GM23338 (cell line): ENCODE data around the gene PDE3B. TPM values are rescaled to one million over a fixed set of nuclear protein-coding genes. Genes with fewer than 3 reads are reported as not detected.

Experiments
- ATAC-seq: fragments of 200-7000 bp; cut with Tn5 transposase; 3 replicates; pipeline ENCODE4 v1.9.1; 2020
- DNase-seq: peaks from one replicate; pipeline ENCODE4 v3.0.0-alpha.2; 2015; ENCODE audit warnings: low spot score
- H2AFZ ChIP-seq: fragments of 200-600 bp; sonication (generic); 2 replicates; pipeline ENCODE4 v1.8.0; 2016; ENCODE audit warnings: antibody characterized with exemption, mild to moderate bottlenecking, moderate library complexity
- H3F3A ChIP-seq: fragments of 200-600 bp; sonication (generic); replicated peaks from 2 replicates; pipeline ENCODE4 v1.8.0; 2017; ENCODE audit warnings: antibody characterized with exemption, mixed run types, low read depth
- H3K27ac ChIP-seq: fragments of 200-600 bp; sonication (generic); 2 replicates; pipeline ENCODE4 v1.6.1; 2016; ENCODE audit warnings: low read depth
- H3K27me3 ChIP-seq: fragments of 200-600 bp; sonication (generic); 2 replicates; pipeline ENCODE4 v1.8.0; 2016; ENCODE audit warnings: mild to moderate bottlenecking, mixed run types, moderate library complexity; ENCODE audit not compliant: insufficient read depth
- H3K36me3 ChIP-seq: fragments of 200-600 bp; sonication (generic); 2 replicates; pipeline ENCODE4 v1.8.0; 2016; ENCODE audit warnings: mild to moderate bottlenecking; ENCODE audit not compliant: insufficient read depth
- H3K4me1 ChIP-seq: fragments of 200-600 bp; sonication (generic); 2 replicates; pipeline ENCODE4 v1.8.0; 2016; ENCODE audit warnings: mild to moderate bottlenecking, moderate library complexity; ENCODE audit not compliant: insufficient read depth
- H3K4me2 ChIP-seq: fragments of 200-600 bp; sonication (generic); 2 replicates; pipeline ENCODE4 v1.7.1; 2017; ENCODE audit warnings: mixed run types
- H3K4me3 ChIP-seq: fragments of 200-600 bp; sonication (generic); 2 replicates; pipeline ENCODE4 v1.6.1; 2016; ENCODE audit warnings: mixed run types
- H3K79me2 ChIP-seq: fragments of 200-600 bp; sonication (generic); replicated peaks from 2 replicates; pipeline ENCODE4 v1.8.0; 2017; ENCODE audit warnings: mild to moderate bottlenecking; ENCODE audit not compliant: insufficient read depth
- H3K9me2 ChIP-seq: fragments of 200-600 bp; sonication (generic); 2 replicates; pipeline ENCODE4 v1.8.0; 2017; ENCODE audit not compliant: insufficient read depth
- H4K20me1 ChIP-seq: fragments of 200-600 bp; sonication (generic); replicated peaks from 2 replicates; pipeline ENCODE4 v1.8.0; 2017; ENCODE audit warnings: mild to moderate bottlenecking; ENCODE audit not compliant: insufficient read depth
- H3K27ac Mint-ChIP-seq: 2 replicates; pipeline ENCODE4 v1.8.0; 2020; ENCODE audit warnings: inconsistent platforms, mild to moderate bottlenecking, moderate library complexity, mixed read lengths
- H3K27me3 Mint-ChIP-seq: 3 replicates; pipeline ENCODE4 v1.8.0; 2022; ENCODE audit warnings: low read depth, mild to moderate bottlenecking, moderate library complexity, mixed read lengths, inconsistent platforms; ENCODE audit not compliant: insufficient read depth, poor library complexity
- H3K36me3 Mint-ChIP-seq: 3 replicates; pipeline ENCODE4 v1.8.0; 2021; ENCODE audit warnings: low read depth, mild to moderate bottlenecking, inconsistent platforms, moderate library complexity, mixed read lengths
- H3K4me1 Mint-ChIP-seq: 3 replicates; pipeline ENCODE4 v1.8.0; 2020; ENCODE audit warnings: mild to moderate bottlenecking, inconsistent platforms, mixed read lengths
- H3K4me3 Mint-ChIP-seq: 3 replicates; pipeline ENCODE4 v1.8.0; 2021; ENCODE audit warnings: moderate library complexity, mild to moderate bottlenecking, inconsistent platforms, mixed read lengths
- H3K9me3 Mint-ChIP-seq: 3 replicates; pipeline ENCODE4 v1.8.0; 2020; ENCODE audit warnings: moderate library complexity, mild to moderate bottlenecking, inconsistent platforms, mixed read lengths
- CREB1 ChIP-seq: fragments of 250-450 bp; sonication (Bioruptor Pico); IDR thresholded peaks from 2 replicates; pipeline ENCODE4 v1.5.0; 2020; ENCODE audit warnings: low read depth, mild to moderate bottlenecking, moderate library complexity
- JUNB ChIP-seq: IDR thresholded peaks from one replicate; pipeline ENCODE4 v1.6.1; 2016; ENCODE audit warnings: antibody characterized with exemption; ENCODE audit not compliant: unreplicated experiment
- NANOG ChIP-seq: IDR thresholded peaks from 2 replicates; pipeline ENCODE4 v1.6.1; 2016; ENCODE audit warnings: antibody characterized with exemption, borderline replicate concordance
- ZNF331 ChIP-seq: fragments of 250-450 bp; sonication (Bioruptor Pico); IDR thresholded peaks from 2 replicates; pipeline ENCODE4 v1.5.0; 2020; ENCODE audit warnings: low read depth, mild to moderate bottlenecking, moderate library complexity
- polyA plus RNA-seq: library from polyadenylated mRNA; unstranded; fragments of >200 nt; fragmentation: Nextera tagmentation; extraction: Ambion mirVana; gene quantifications from 2 replicates; pipeline ENCODE4 v1.2.1, GENCODE V29; 2016
- total RNA-seq: library from RNA; depleted of rRNA; stranded (reverse); fragments of >200 nt; shearing (Covaris generic); gene quantifications from 2 replicates; pipeline ENCODE4 v1.2.3, GENCODE V29; 2014
- TF ChIP-seq, protein P1 (sequence below), 2 experiments: fragments of 200-600 bp in 1 of 2; sonication (generic) in 1 of 2; conservative IDR thresholded peaks; 2 replicates each; pipeline versions ENCODE4 v1.5.1 to v1.6.1; 2016 to 2017; ENCODE audit warnings: antibody characterized with exemption in 2 of 2, low read depth in 2 of 2, mild to moderate bottlenecking in 2 of 2, moderate library complexity in 1 of 2
- TF ChIP-seq, protein P2 (sequence below): fragments of 250-450 bp; sonication (Bioruptor Pico); IDR thresholded peaks from 2 replicates; pipeline ENCODE4 v1.5.0; 2020; ENCODE audit warnings: mild to moderate bottlenecking, moderate library complexity
- TF ChIP-seq, protein P3 (sequence below): IDR thresholded peaks from one replicate; pipeline ENCODE4 v1.6.1; 2018; ENCODE audit warnings: antibody characterized with exemption; ENCODE audit not compliant: unreplicated experiment
- TF ChIP-seq, protein P4 (sequence below): IDR thresholded peaks from 2 replicates; pipeline ENCODE4 v1.6.1; 2016; ENCODE audit warnings: antibody characterized with exemption

Gene PDE3B
- total and polyA plus RNA-seq, 2 experiments from 2014 or later = 4.3 to 21.3 TPM

DNA sequence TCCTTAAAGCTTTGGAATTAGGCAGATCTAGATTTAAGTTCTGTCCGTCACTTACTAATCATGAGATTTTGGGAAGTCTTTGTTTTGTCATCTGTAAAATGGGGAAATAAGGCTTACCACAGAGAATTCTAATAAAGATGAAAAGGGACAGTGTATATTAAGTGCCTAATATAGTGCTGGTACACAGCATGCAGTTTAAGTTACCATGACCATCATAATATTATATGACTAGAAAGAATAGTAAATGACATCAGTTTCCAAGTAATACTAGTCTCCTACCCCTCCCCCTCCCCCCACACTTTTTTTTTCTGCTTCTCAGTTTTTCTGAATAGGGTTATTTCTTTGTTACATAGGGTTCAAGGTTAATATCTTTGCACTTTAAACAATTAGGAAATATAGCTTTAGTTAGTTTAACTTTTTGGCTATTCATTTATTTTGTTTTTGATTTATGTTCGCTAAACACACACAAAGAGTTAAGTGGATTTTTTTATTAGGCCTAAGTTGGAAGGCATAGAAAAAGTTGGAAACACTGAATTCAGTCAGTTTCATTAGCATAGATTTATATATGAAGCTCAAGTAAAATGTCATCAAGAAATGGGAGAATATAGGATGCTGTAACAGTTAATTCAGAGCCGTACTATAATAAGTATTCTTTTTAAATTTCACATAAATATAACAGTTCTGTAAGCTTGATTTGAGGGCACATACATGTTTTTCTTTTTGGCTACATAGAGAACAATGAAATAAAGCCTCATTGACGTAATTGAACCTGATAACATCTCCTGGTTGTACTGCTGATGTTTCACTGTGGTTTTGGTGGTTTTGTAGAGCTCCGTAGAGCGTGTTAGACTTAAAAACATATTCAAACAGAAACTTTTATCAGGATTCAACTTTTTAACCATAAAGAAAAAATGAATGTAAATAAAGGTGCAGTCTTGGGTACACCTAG lies 121.2 kb downstream of the PDE3B start:
- H3K27me3 ChIP-seq = no peaks in the 10 kb centered on the region
- no peaks in the 10 kb centered on the region for H3K79me2 ChIP-seq
- H3K27me3 Mint-ChIP-seq = no peaks in the 10 kb centered on the region
- no peaks in the 10 kb centered on the region for H3K36me3 Mint-ChIP-seq
- no peak overlapping the region for H3K27ac Mint-ChIP-seq
- ATAC-seq = no peak
- H3K4me3 ChIP-seq = no peak overlapping the region
- H3F3A ChIP-seq = no peaks in the 10 kb centered on the region
- H3K9me3 Mint-ChIP-seq = no peaks in the 10 kb centered on the region
- no peak overlapping the region for H3K4me3 Mint-ChIP-seq
- no peaks in the 10 kb centered on the region for H3K36me3 ChIP-seq
- no peaks in the 10 kb centered on the region for H3K4me1 ChIP-seq
- H3K9me2 ChIP-seq = no peaks in the 10 kb centered on the region
- no peak for DNase-seq
- H3K27ac ChIP-seq = no peak overlapping the region
- no peaks in the 10 kb centered on the region for H3K4me1 Mint-ChIP-seq
- H3K4me2 ChIP-seq = no peak overlapping the region
- H4K20me1 ChIP-seq = no peaks in the 10 kb centered on the region
- no peak for TF ChIP-seq CREB1 (CRISPR knock-in tag)
- TF ChIP-seq, protein P1, sequence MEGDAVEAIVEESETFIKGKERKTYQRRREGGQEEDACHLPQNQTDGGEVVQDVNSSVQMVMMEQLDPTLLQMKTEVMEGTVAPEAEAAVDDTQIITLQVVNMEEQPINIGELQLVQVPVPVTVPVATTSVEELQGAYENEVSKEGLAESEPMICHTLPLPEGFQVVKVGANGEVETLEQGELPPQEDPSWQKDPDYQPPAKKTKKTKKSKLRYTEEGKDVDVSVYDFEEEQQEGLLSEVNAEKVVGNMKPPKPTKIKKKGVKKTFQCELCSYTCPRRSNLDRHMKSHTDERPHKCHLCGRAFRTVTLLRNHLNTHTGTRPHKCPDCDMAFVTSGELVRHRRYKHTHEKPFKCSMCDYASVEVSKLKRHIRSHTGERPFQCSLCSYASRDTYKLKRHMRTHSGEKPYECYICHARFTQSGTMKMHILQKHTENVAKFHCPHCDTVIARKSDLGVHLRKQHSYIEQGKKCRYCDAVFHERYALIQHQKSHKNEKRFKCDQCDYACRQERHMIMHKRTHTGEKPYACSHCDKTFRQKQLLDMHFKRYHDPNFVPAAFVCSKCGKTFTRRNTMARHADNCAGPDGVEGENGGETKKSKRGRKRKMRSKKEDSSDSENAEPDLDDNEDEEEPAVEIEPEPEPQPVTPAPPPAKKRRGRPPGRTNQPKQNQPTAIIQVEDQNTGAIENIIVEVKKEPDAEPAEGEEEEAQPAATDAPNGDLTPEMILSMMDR (conservative IDR thresholded peaks at IDR 0.05; ENCODE audit: low read depth in 2 of 2) = no peak
- H2AFZ ChIP-seq = no peak overlapping the region

DNA sequence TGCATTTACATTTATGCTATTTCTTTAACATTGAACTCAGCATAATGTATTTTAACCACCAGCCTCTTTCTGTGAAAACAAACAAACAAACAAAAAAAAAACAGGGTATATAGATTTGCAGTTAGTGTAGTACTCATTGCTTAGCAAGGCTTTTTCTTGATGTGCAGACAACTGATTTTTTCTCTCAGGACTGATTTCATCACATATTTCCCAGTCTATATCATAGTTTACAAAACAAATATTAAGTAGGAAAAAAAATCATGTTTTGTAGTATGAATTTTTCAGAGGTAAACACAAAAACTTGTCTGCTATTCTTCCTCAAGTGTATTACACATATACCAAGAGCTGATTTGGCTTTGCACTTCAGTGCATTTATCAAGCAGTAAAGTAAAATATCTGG lies 123.0 kb downstream of the PDE3B start:
- Histone ChIP-seq H3K4me1 (no peaks in the 10 kb centered on the region), H3K27ac (no peak overlapping the region), H3K79me2 (no peaks in the 10 kb centered on the region), H3K27me3 (no peaks in the 10 kb centered on the region), H3K4me2 (no peak overlapping the region), H2AFZ (no peak overlapping the region), H3K4me3 (no peak overlapping the region), H3F3A (no peaks in the 10 kb centered on the region), H3K36me3 (no peaks in the 10 kb centered on the region), H4K20me1 (no peaks in the 10 kb centered on the region), H3K9me2 (no peaks in the 10 kb centered on the region)
- Mint-ChIP-seq H3K4me1 (no peaks in the 10 kb centered on the region), H3K4me3 (no peak overlapping the region), H3K27ac (no peak overlapping the region), H3K36me3 (no peaks in the 10 kb centered on the region), H3K27me3 (no peaks in the 10 kb centered on the region), H3K9me3 (no peaks in the 10 kb centered on the region)
- ATAC-seq = no peak
- DNase-seq = no peak
- TF ChIP-seq NANOG = no peak
- TF ChIP-seq JUNB = no peak
- TF ChIP-seq, protein P2, sequence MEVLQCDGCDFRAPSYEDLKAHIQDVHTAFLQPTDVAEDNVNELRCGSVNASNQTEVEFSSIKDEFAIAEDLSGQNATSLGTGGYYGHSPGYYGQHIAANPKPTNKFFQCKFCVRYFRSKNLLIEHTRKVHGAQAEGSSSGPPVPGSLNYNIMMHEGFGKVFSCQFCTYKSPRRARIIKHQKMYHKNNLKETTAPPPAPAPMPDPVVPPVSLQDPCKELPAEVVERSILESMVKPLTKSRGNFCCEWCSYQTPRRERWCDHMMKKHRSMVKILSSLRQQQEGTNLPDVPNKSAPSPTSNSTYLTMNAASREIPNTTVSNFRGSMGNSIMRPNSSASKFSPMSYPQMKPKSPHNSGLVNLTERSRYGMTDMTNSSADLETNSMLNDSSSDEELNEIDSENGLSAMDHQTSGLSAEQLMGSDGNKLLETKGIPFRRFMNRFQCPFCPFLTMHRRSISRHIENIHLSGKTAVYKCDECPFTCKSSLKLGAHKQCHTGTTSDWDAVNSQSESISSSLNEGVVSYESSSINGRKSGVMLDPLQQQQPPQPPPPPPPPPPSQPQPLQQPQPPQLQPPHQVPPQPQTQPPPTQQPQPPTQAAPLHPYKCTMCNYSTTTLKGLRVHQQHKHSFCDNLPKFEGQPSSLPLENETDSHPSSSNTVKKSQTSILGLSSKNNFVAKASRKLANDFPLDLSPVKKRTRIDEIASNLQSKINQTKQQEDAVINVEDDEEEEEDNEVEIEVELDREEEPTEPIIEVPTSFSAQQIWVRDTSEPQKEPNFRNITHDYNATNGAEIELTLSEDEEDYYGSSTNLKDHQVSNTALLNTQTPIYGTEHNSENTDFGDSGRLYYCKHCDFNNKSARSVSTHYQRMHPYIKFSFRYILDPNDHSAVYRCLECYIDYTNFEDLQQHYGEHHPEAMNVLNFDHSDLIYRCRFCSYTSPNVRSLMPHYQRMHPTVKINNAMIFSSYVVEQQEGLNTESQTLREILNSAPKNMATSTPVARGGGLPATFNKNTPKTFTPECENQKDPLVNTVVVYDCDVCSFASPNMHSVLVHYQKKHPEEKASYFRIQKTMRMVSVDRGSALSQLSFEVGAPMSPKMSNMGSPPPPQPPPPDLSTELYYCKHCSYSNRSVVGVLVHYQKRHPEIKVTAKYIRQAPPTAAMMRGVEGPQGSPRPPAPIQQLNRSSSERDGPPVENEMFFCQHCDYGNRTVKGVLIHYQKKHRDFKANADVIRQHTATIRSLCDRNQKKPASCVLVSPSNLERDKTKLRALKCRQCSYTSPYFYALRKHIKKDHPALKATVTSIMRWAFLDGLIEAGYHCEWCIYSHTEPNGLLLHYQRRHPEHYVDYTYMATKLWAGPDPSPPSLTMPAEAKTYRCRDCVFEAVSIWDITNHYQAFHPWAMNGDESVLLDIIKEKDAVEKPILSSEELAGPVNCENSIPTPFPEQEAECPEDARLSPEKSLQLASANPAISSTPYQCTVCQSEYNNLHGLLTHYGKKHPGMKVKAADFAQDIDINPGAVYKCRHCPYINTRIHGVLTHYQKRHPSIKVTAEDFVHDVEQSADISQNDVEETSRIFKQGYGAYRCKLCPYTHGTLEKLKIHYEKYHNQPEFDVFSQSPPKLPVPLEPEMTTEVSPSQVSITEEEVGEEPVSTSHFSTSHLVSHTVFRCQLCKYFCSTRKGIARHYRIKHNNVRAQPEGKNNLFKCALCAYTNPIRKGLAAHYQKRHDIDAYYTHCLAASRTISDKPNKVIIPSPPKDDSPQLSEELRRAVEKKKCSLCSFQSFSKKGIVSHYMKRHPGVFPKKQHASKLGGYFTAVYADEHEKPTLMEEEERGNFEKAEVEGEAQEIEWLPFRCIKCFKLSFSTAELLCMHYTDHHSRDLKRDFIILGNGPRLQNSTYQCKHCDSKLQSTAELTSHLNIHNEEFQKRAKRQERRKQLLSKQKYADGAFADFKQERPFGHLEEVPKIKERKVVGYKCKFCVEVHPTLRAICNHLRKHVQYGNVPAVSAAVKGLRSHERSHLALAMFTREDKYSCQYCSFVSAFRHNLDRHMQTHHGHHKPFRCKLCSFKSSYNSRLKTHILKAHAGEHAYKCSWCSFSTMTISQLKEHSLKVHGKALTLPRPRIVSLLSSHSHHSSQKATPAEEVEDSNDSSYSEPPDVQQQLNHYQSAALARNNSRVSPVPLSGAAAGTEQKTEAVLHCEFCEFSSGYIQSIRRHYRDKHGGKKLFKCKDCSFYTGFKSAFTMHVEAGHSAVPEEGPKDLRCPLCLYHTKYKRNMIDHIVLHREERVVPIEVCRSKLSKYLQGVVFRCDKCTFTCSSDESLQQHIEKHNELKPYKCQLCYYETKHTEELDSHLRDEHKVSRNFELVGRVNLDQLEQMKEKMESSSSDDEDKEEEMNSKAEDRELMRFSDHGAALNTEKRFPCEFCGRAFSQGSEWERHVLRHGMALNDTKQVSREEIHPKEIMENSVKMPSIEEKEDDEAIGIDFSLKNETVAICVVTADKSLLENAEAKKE = no peak
- no peak for TF ChIP-seq ZNF331 (CRISPR knock-in tag)
- TF ChIP-seq, protein P3, sequence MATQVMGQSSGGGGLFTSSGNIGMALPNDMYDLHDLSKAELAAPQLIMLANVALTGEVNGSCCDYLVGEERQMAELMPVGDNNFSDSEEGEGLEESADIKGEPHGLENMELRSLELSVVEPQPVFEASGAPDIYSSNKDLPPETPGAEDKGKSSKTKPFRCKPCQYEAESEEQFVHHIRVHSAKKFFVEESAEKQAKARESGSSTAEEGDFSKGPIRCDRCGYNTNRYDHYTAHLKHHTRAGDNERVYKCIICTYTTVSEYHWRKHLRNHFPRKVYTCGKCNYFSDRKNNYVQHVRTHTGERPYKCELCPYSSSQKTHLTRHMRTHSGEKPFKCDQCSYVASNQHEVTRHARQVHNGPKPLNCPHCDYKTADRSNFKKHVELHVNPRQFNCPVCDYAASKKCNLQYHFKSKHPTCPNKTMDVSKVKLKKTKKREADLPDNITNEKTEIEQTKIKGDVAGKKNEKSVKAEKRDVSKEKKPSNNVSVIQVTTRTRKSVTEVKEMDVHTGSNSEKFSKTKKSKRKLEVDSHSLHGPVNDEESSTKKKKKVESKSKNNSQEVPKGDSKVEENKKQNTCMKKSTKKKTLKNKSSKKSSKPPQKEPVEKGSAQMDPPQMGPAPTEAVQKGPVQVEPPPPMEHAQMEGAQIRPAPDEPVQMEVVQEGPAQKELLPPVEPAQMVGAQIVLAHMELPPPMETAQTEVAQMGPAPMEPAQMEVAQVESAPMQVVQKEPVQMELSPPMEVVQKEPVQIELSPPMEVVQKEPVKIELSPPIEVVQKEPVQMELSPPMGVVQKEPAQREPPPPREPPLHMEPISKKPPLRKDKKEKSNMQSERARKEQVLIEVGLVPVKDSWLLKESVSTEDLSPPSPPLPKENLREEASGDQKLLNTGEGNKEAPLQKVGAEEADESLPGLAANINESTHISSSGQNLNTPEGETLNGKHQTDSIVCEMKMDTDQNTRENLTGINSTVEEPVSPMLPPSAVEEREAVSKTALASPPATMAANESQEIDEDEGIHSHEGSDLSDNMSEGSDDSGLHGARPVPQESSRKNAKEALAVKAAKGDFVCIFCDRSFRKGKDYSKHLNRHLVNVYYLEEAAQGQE = no peak
- TF ChIP-seq, protein P4, sequence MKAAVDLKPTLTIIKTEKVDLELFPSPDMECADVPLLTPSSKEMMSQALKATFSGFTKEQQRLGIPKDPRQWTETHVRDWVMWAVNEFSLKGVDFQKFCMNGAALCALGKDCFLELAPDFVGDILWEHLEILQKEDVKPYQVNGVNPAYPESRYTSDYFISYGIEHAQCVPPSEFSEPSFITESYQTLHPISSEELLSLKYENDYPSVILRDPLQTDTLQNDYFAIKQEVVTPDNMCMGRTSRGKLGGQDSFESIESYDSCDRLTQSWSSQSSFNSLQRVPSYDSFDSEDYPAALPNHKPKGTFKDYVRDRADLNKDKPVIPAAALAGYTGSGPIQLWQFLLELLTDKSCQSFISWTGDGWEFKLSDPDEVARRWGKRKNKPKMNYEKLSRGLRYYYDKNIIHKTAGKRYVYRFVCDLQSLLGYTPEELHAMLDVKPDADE = no peak
